IMR-90 (cell line): ENCODE results near the gene NUDT7. TPM values are rescaled to one million over a fixed set of nuclear protein-coding genes. Genes with fewer than 3 reads are reported as not detected.

Experiments
- FOS ChIP-seq: fragments of 150-350 bp; IDR thresholded peaks from 2 replicates; pipeline ENCODE4 v1.6.1; 2016; ENCODE audit warnings: low read depth, low read length
- MAZ ChIP-seq: IDR thresholded peaks from 2 replicates; pipeline ENCODE4 v1.6.1; 2012; ENCODE audit warnings: low read depth, mild to moderate bottlenecking, low read length, improper control_type of control experiment, moderate library complexity, borderline replicate concordance
- SMC3 ChIP-seq: fragments of 150-350 bp; IDR thresholded peaks from 2 replicates; pipeline ENCODE4 v1.6.1; 2016; ENCODE audit warnings: low read depth, mild to moderate bottlenecking, antibody characterized with exemption, low read length, moderate library complexity
- polyA plus RNA-seq, 3 experiments: library from polyadenylated mRNA; depleted of rRNA; stranded (reverse); fragments of >200 nt; gene quantifications; 2 replicates each; pipeline ENCODE4 v1.2.3, GENCODE V29; 2012; ENCODE audit warnings: low replicate concordance in 1 of 3
- total RNA-seq: library from RNA; depleted of rRNA; stranded (reverse); fragments of >200 nt; gene quantifications from 2 replicates; pipeline ENCODE4 v1.2.3, GENCODE V29; 2012
- TF ChIP-seq, protein P1 (sequence below): conservative IDR thresholded peaks from 2 replicates; pipeline ENCODE4 v1.5.1; 2012; ENCODE audit warnings: mild to moderate bottlenecking, low read depth, low read length, improper control_type of control experiment

NUDT7 gene
- total and polyA plus RNA-seq, 2 of the 4 experiments (the other 2 are of a cell fraction): 4.3 to 6.2 TPM

DNA sequence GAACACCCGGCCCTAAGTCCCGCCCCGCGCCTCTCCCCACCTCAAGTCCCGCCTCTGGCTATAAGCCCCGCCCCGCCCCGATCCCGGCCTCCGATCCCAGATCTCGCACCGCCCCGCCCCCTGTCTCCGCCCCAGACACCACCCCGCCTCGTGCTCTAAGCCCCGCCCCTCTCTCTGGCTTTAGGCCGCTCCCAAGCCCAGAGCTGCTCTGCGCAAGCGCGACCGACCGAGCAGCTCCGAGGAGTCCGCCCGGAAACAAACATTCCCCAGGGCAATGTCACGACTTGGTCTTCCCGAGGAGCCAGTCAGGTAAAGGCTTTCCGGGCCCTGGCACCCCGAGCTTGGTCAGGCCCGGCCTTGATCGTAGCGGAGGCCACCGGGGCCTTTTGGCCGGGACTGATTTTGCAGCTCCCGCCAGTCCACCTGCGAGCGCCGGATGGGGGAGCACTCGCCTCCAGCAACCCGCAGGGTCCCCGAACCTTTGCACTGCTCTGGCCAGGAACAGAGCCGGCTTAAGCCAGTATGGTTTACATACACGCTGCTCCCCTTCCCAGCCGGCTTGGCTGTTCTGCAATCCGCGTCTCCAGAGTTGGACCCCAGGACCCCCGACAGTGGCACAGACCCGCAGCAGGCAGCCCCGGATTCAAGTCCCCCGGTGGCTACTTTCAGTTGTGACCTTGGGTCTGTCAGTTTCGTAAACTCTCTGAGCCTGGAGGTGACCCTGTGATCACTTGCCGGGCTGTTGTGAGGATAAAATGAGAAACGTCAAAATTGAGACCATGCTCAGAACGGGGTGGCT, at the start of gene NUDT7 (continued):
- TF ChIP-seq, protein P1, sequence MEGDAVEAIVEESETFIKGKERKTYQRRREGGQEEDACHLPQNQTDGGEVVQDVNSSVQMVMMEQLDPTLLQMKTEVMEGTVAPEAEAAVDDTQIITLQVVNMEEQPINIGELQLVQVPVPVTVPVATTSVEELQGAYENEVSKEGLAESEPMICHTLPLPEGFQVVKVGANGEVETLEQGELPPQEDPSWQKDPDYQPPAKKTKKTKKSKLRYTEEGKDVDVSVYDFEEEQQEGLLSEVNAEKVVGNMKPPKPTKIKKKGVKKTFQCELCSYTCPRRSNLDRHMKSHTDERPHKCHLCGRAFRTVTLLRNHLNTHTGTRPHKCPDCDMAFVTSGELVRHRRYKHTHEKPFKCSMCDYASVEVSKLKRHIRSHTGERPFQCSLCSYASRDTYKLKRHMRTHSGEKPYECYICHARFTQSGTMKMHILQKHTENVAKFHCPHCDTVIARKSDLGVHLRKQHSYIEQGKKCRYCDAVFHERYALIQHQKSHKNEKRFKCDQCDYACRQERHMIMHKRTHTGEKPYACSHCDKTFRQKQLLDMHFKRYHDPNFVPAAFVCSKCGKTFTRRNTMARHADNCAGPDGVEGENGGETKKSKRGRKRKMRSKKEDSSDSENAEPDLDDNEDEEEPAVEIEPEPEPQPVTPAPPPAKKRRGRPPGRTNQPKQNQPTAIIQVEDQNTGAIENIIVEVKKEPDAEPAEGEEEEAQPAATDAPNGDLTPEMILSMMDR: 0 out of 2 replicates have a peak, but pooled peaks have one; percentile 17
- TF ChIP-seq MAZ (peak; percentile 71; the same call in 1 of the 2 replicates), SMC3 (no peak), FOS (no peak)
